H1 (cell line): ENCODE results near the gene ELFN1. TPM values are rescaled to one million over a fixed set of nuclear protein-coding genes. Genes with fewer than 3 reads are reported as not detected.
"Not testable (repeated sequence)": the region's sequence is repeated elsewhere in the genome, so short reads cannot be mapped to it uniquely, and the experiment has no call there.

ENCODE experiments used
- CTCF ChIA-PET: fragments of 300-600 bp; sonication (Branson Sonifier 250); formaldehyde crosslinking; loops from one replicate; lab custom pipeline; 2021; ENCODE audit not compliant: partially characterized antibody; lab: Charles Lee
- POLR2A ChIA-PET: fragments of 300-600 bp; sonication (Branson Sonifier 250); formaldehyde crosslinking; loops from one replicate; lab custom pipeline; 2021; ENCODE audit warnings: inconsistent platforms; ENCODE audit not compliant: partially characterized antibody; lab: Charles Lee
- DNase-seq, 2 experiments: peaks; one replicate each; pipeline versions ENCODE4 v3.0.0 to v3.0.0-alpha.2; 2010 to 2022; ENCODE audit warnings: low spot score in 2 of 2, low read depth in 1 of 2, mixed read lengths in 1 of 2
- FAIRE-seq: peaks from 2 replicates; lab custom pipeline; 2011; peaks lifted over from hg19 to GRCh38; lab: Jason Lieb, UNC
- H2AFZ ChIP-seq: 2 replicates; pipeline ENCODE4 v1.8.1; 2012; ENCODE audit warnings: low read length, inconsistent platforms
- H2AK5ac ChIP-seq: 2 replicates; pipeline ENCODE4 v1.6.1; 2013; ENCODE audit warnings: low read depth, low read length
- H2BK120ac ChIP-seq: replicated peaks from 2 replicates; pipeline ENCODE3; 2013; ENCODE audit warnings: low read depth, low read length, inconsistent platforms
- H2BK12ac ChIP-seq: 2 replicates; pipeline ENCODE4 v1.6.1; 2013; ENCODE audit warnings: low read depth, low read length
- H2BK15ac ChIP-seq: 2 replicates; pipeline ENCODE4 v1.6.1; 2013; ENCODE audit warnings: low read length
- H2BK20ac ChIP-seq: 2 replicates; pipeline ENCODE4 v1.6.1; 2013; ENCODE audit warnings: low read length
- H2BK5ac ChIP-seq: 2 replicates; pipeline ENCODE4 v1.6.1; 2013; ENCODE audit warnings: low read depth, low read length
- H3K14ac ChIP-seq: 2 replicates; pipeline ENCODE4 v1.6.1; 2013; ENCODE audit warnings: inconsistent platforms; ENCODE audit not compliant: insufficient read length
- H3K18ac ChIP-seq: 2 replicates; pipeline ENCODE4 v1.6.1; 2013; ENCODE audit warnings: low read length; ENCODE audit errors: extremely low read depth
- H3K23ac ChIP-seq: 2 replicates; pipeline ENCODE4 v1.6.1; 2013; ENCODE audit warnings: inconsistent platforms; ENCODE audit not compliant: insufficient read length
- H3K23me2 ChIP-seq: 2 replicates; pipeline ENCODE4 v1.6.1; 2013; ENCODE audit warnings: low read depth, low read length
- H3K27ac ChIP-seq: 2 replicates; pipeline ENCODE4 v1.6.1; 2011; ENCODE audit warnings: low read depth, low read length, inconsistent platforms
- H3K27me3 ChIP-seq, 4 experiments: replicated peaks in 1 of 4; 1 replicate in 1 of 4; 2 replicates in 3 of 4; pipeline versions ENCODE4 v1.6.1 to v1.8.1; 2011 to 2013; ENCODE audit warnings: low read length in 3 of 4, mild to moderate bottlenecking in 3 of 4, inconsistent platforms in 2 of 4, mixed read lengths in 2 of 4, moderate library complexity in 1 of 4; ENCODE audit not compliant: control insufficient read depth in 3 of 4, insufficient read depth in 3 of 4; ENCODE audit errors: extremely low read depth in 1 of 4
- H3K36me3 ChIP-seq, 4 experiments: 2 replicates each; pipeline versions ENCODE4 v1.6.1 to v1.8.1; 2011 to 2013; ENCODE audit warnings: mild to moderate bottlenecking in 4 of 4, low read length in 3 of 4, moderate library complexity in 2 of 4, control low read depth in 1 of 4, inconsistent platforms in 1 of 4; ENCODE audit not compliant: insufficient read depth in 4 of 4, control insufficient read depth in 2 of 4
- H3K4ac ChIP-seq: replicated peaks from 2 replicates; pipeline ENCODE3; 2013; ENCODE audit warnings: low read length, low read depth, mixed read lengths, inconsistent platforms; ENCODE audit not compliant: insufficient read length
- H3K4me1 ChIP-seq, 4 experiments: replicated peaks in 1 of 4; 1 replicate in 1 of 4; 2 replicates in 3 of 4; pipeline versions ENCODE4 v1.6.1 to v1.8.1; 2011 to 2013; ENCODE audit warnings: low read length in 3 of 4, inconsistent platforms in 2 of 4, mixed read lengths in 1 of 4; ENCODE audit not compliant: insufficient read depth in 4 of 4, control insufficient read depth in 3 of 4
- H3K4me2 ChIP-seq, 2 experiments: 2 replicates each; pipeline versions ENCODE4 v1.6.1 to v1.8.1; 2011 to 2013; ENCODE audit warnings: low read depth in 2 of 2, low read length in 2 of 2, control low read depth in 1 of 2, inconsistent platforms in 1 of 2, mild to moderate bottlenecking in 1 of 2; ENCODE audit not compliant: insufficient read depth in 1 of 2
- H3K4me3 ChIP-seq, 4 experiments: fragments of 200-600, 300-600 bp in 1 of 4; sonication (generic), shearing (Covaris generic), sonication (Bioruptor Twin) in 1 of 4; 2 replicates each; pipeline versions ENCODE4 v1.5.1 to v1.8.1; 2011 to 2016; ENCODE audit warnings: low read length in 4 of 4, low read depth in 3 of 4, control low read depth in 2 of 4, inconsistent platforms in 2 of 4, mild to moderate bottlenecking in 2 of 4, mixed read lengths in 1 of 4, moderate library complexity in 1 of 4; ENCODE audit not compliant: insufficient read depth in 2 of 4; ENCODE audit errors: extremely low read depth in 1 of 4
- H3K56ac ChIP-seq: replicated peaks from 2 replicates; pipeline ENCODE3; 2013; ENCODE audit warnings: low read depth, mild to moderate bottlenecking, mixed read lengths, low read length, inconsistent platforms; ENCODE audit not compliant: insufficient read length
- H3K79me1 ChIP-seq: 2 replicates; pipeline ENCODE4 v1.6.1; 2013; ENCODE audit warnings: low read depth, low read length, control low read depth
- H3K79me2 ChIP-seq, 2 experiments: 2 replicates each; pipeline versions ENCODE4 v1.6.1 to v1.8.1; 2012 to 2013; ENCODE audit warnings: low read length in 2 of 2, mild to moderate bottlenecking in 2 of 2, inconsistent platforms in 1 of 2; ENCODE audit not compliant: insufficient read depth in 2 of 2, control insufficient read depth in 1 of 2
- H3K9ac ChIP-seq, 4 experiments: replicated peaks in 1 of 4; 1 replicate in 1 of 4; 2 replicates in 3 of 4; pipeline versions ENCODE4 v1.6.1 to v1.8.1; 2011 to 2013; ENCODE audit warnings: low read depth in 3 of 4, low read length in 3 of 4, control low read depth in 2 of 4, mild to moderate bottlenecking in 2 of 4, moderate library complexity in 2 of 4, inconsistent platforms in 1 of 4; ENCODE audit errors: extremely low read depth in 1 of 4
- H3K9me3 ChIP-seq, 2 experiments: 2 replicates each; pipeline versions ENCODE4 v1.6.1 to v1.8.1; 2012 to 2013; ENCODE audit warnings: mild to moderate bottlenecking in 2 of 2, moderate library complexity in 2 of 2, control low read depth in 1 of 2, inconsistent platforms in 1 of 2, low read depth in 1 of 2, low read length in 1 of 2, mixed read lengths in 1 of 2; ENCODE audit not compliant: insufficient read depth in 2 of 2
- H4K20me1 ChIP-seq, 2 experiments: replicated peaks in 1 of 2; 2 replicates each; pipeline versions ENCODE3 to v1.8.1; 2011 to 2013; ENCODE audit warnings: inconsistent platforms in 2 of 2, low read length in 2 of 2, mild to moderate bottlenecking in 1 of 2; ENCODE audit not compliant: insufficient read depth in 2 of 2, control insufficient read depth in 1 of 2
- H4K5ac ChIP-seq: 2 replicates; pipeline ENCODE4 v1.6.1; 2013; ENCODE audit warnings: low read length, low read depth, mixed read lengths, inconsistent platforms; ENCODE audit not compliant: insufficient read length
- H4K8ac ChIP-seq: 2 replicates; pipeline ENCODE4 v1.8.0; 2013; ENCODE audit warnings: mild to moderate bottlenecking, moderate library complexity, low read length, inconsistent platforms; ENCODE audit not compliant: insufficient read depth; ENCODE audit errors: extremely low read depth
- H4K91ac ChIP-seq: replicated peaks from 2 replicates; pipeline ENCODE3; 2013; ENCODE audit warnings: low read length, mixed read lengths, inconsistent platforms; ENCODE audit not compliant: insufficient read length
- WGBS, 2 experiments: shearing (Covaris generic) in 1 of 2; methylation state at CpG; one replicate each; pipeline versions ENCODE4 v1.1.6 to v1.1.7; 2013 to 2015; ENCODE audit warnings: low lambda C conversion rate in 2 of 2, mixed read lengths in 2 of 2, inconsistent platforms in 1 of 2, low coverage in 1 of 2, missing lambda C conversion rate in 1 of 2; ENCODE audit not compliant: insufficient replicate concordance in 2 of 2, insufficient coverage in 1 of 2, insufficient read length in 1 of 2; ENCODE audit errors: extremely low coverage in 1 of 2, missing lambda C conversion rate in 1 of 2; 5-methylcytosine and 5-hydroxymethylcytosine counted together
- polyA plus RNA-seq, 7 experiments: library from polyadenylated mRNA; depleted of rRNA in 3 of 7; stranded (reverse) in 5 of 7; unstranded in 2 of 7; fragments of >200 nt in 5 of 7; fragments of 200-250 nt in 2 of 7; gene quantifications; 1 replicate in 5 of 7; 2 replicates in 1 of 7; 4 replicates in 1 of 7; pipeline versions ENCODE4 v1.2.1 to v1.2.3, GENCODE V29; 2011 to 2013; ENCODE audit warnings: missing spikeins in 2 of 7, mixed read lengths in 2 of 7
- total RNA-seq: library from RNA; stranded (reverse); fragmentation: NEBNext Ultra II Directional; extraction: Animal tissue kit (Norgen Biotek cat#: 25700); gene quantifications from 2 replicates; pipeline ENCODE4 v1.2.1, GENCODE V29; 2021

Gene ELFN1
- total and polyA plus RNA-seq, 2 of the 8 experiments (the other 6 are each of a cell fraction or from before 2014, with no cell fraction given): 2.0 to 4.5 TPM

GRCh38 chr7:1718850-1719249 lies 48.8 kb downstream of the ELFN1 start:
- H3K27ac ChIP-seq, H4K91ac ChIP-seq, H3K23ac ChIP-seq, H2AFZ ChIP-seq, H2BK5ac ChIP-seq, DNase-seq, H3K9ac ChIP-seq, H3K4me3 ChIP-seq, H3K18ac ChIP-seq, H2BK12ac ChIP-seq, H2BK20ac ChIP-seq, H2BK120ac ChIP-seq, H3K4me2 ChIP-seq, H4K20me1 ChIP-seq, POLR2A ChIA-PET, H3K56ac ChIP-seq, H4K8ac ChIP-seq, FAIRE-seq, H3K14ac ChIP-seq, H2AK5ac ChIP-seq, H2BK15ac ChIP-seq, H3K79me2 ChIP-seq, H3K9me3 ChIP-seq, H3K79me1 ChIP-seq, H3K27me3 ChIP-seq, H4K5ac ChIP-seq, H3K23me2 ChIP-seq, H3K36me3 ChIP-seq, H3K4ac ChIP-seq: not testable (repeated sequence)
- CTCF ChIA-PET: interaction anchor here (0.8 kb wide), 1 partner anchor 9 kb away, joined by 3 read pairs; no protein-coding TSS in a partner anchor
- 72% methylated on average over 6 of the region's 10 CpGs; no CpG with 5 or more reads in 1 of the 2 experiments for WGBS, 2 experiments
- H3K4me1 ChIP-seq: peaks cover 0 to 32% (median 22%) of the 10 kb centered on the region in 4 experiments; a peak in 6 of 7 replicates
